CD14-positive monocyte (primary cell): ENCODE measurements around the gene RPS19. TPM values are rescaled to one million over a fixed set of nuclear protein-coding genes. Genes with fewer than 3 reads are reported as not detected.

Experiments
- DNase-seq, 3 donors: peaks; one replicate each; pipeline ENCODE4 v3.0.0-alpha.2; 2011 to 2022
- H2AFZ ChIP-seq: 2 replicates; pipeline ENCODE4 v1.6.0; 2012; ENCODE audit warnings: mild to moderate bottlenecking, low read depth, low read length, inconsistent platforms; ENCODE audit not compliant: insufficient read depth, poor library complexity, severe bottlenecking
- H3K27ac ChIP-seq, 2 donors: 1 replicate in 1 of 2; 2 replicates in 1 of 2; pipeline ENCODE4 v1.5.1; 2012 to 2013; ENCODE audit warnings: low read length in 2 of 2, control low read depth in 1 of 2, inconsistent platforms in 1 of 2, low read depth in 1 of 2, mild to moderate bottlenecking in 1 of 2
- H3K27me3 ChIP-seq, 2 donors: one replicate each; pipeline versions ENCODE4 v1.6.0 to v1.6.1; 2011 to 2013; ENCODE audit warnings: low read length in 2 of 2; ENCODE audit not compliant: control insufficient read depth in 2 of 2, insufficient read depth in 2 of 2
- H3K36me3 ChIP-seq, 2 donors: replicated peaks in 1 of 2; 1 replicate in 1 of 2; 2 replicates in 1 of 2; pipeline versions ENCODE4 v1.5.1 to v1.6.1; 2012 to 2013; ENCODE audit warnings: low read length in 2 of 2, control low read depth in 1 of 2, inconsistent platforms in 1 of 2, mild to moderate bottlenecking in 1 of 2; ENCODE audit not compliant: insufficient read depth in 2 of 2, control insufficient read depth in 1 of 2
- H3K4me1 ChIP-seq, 2 donors: 1 replicate in 1 of 2; 2 replicates in 1 of 2; pipeline versions ENCODE4 v1.5.1 to v1.6.1; 2012 to 2013; ENCODE audit warnings: low read length in 2 of 2, control low read depth in 1 of 2, inconsistent platforms in 1 of 2, mild to moderate bottlenecking in 1 of 2, moderate library complexity in 1 of 2; ENCODE audit not compliant: insufficient read depth in 2 of 2, control insufficient read depth in 1 of 2
- H3K4me2 ChIP-seq: replicated peaks from 2 replicates; pipeline ENCODE3; 2012; ENCODE audit warnings: low read length, moderate library complexity, mild to moderate bottlenecking; ENCODE audit not compliant: poor library complexity, severe bottlenecking; ENCODE audit errors: extremely low read depth
- H3K4me3 ChIP-seq, 3 experiments: fragments of 200-600 bp in 1 of 3; sonication (generic) in 1 of 3; replicated peaks in 1 of 3; 1 replicate in 2 of 3; 2 replicates in 1 of 3; pipeline ENCODE4 v1.5.1; 2011 to 2013; ENCODE audit warnings: low read length in 3 of 3, mild to moderate bottlenecking in 3 of 3, control low read depth in 2 of 3, low read depth in 2 of 3, inconsistent platforms in 1 of 3, moderate library complexity in 1 of 3
- H3K79me2 ChIP-seq: 2 replicates; pipeline ENCODE4 v1.6.0; 2012; ENCODE audit warnings: mild to moderate bottlenecking, control low read depth, inconsistent platforms, low read length, moderate library complexity; ENCODE audit not compliant: insufficient read depth
- H3K9ac ChIP-seq: 2 replicates; pipeline ENCODE4 v1.6.0; 2017; ENCODE audit warnings: low read length, mild to moderate bottlenecking; ENCODE audit not compliant: insufficient read depth, poor library complexity, severe bottlenecking
- H3K9me3 ChIP-seq, 2 donors: replicated peaks in 1 of 2; 1 replicate in 1 of 2; 2 replicates in 1 of 2; pipeline versions ENCODE4 v1.5.1 to v1.6.1; 2012 to 2013; ENCODE audit warnings: low read length in 2 of 2, control low read depth in 1 of 2; ENCODE audit not compliant: control insufficient read depth in 1 of 2, insufficient read depth in 1 of 2
- H4K20me1 ChIP-seq: 2 replicates; pipeline ENCODE4 v1.6.0; 2012; ENCODE audit warnings: mild to moderate bottlenecking, low read length, control low read depth, moderate library complexity; ENCODE audit not compliant: insufficient read depth
- H3K27ac Mint-ChIP-seq, 7 donors: one replicate each; pipeline ENCODE4 v1.8.0; 2020; ENCODE audit warnings: mild to moderate bottlenecking in 7 of 7, mixed read lengths in 7 of 7, moderate library complexity in 6 of 7, inconsistent platforms in 2 of 7
- H3K27me3 Mint-ChIP-seq, 3 donors: one replicate each; pipeline ENCODE4 v1.8.0; 2021 to 2022; ENCODE audit warnings: low read depth in 3 of 3, mild to moderate bottlenecking in 3 of 3, mixed read lengths in 3 of 3, moderate library complexity in 3 of 3, inconsistent platforms in 1 of 3
- H3K36me3 Mint-ChIP-seq, 2 donors: one replicate each; pipeline ENCODE4 v1.8.0; 2020; ENCODE audit warnings: mixed read lengths in 2 of 2, inconsistent platforms in 1 of 2, mild to moderate bottlenecking in 1 of 2
- H3K4me1 Mint-ChIP-seq: one replicate; pipeline ENCODE4 v1.8.0; 2020; ENCODE audit warnings: mild to moderate bottlenecking, mixed read lengths
- H3K4me3 Mint-ChIP-seq, 2 donors: one replicate each; pipeline ENCODE4 v1.8.0; 2020; ENCODE audit warnings: mild to moderate bottlenecking in 2 of 2, mixed read lengths in 2 of 2, moderate library complexity in 1 of 2
- H3K9me3 Mint-ChIP-seq, 7 donors: one replicate each; pipeline ENCODE4 v1.8.0; 2020 to 2022; ENCODE audit warnings: mixed read lengths in 7 of 7, mild to moderate bottlenecking in 6 of 7, moderate library complexity in 6 of 7, inconsistent platforms in 2 of 7
- WGBS: methylation state at CpG from one replicate; pipeline ENCODE4 v1.1.5; 2013; ENCODE audit warnings: missing lambda C conversion rate; ENCODE audit not compliant: insufficient coverage; 5-methylcytosine and 5-hydroxymethylcytosine counted together
- intact Hi-C, 2 donors: fragments of 100-400 bp; cut with micrococcal nuclease; formaldehyde crosslinking; loops; one replicate each; pipeline versions ENCODE4 v1.15.0 to v1.15.1; 2023
- polyA plus RNA-seq, 3 donors: library from polyadenylated mRNA; depleted of rRNA in 1 of 3; unstranded in 2 of 3; stranded (reverse) in 1 of 3; fragments of 300-500 nt in 2 of 3; fragments of >200 nt in 1 of 3; fragmentation: Illumina TruSeq in 2 of 3; gene quantifications; 1 replicate in 2 of 3; 2 replicates in 1 of 3; pipeline ENCODE4 v1.2.3, GENCODE V29; 2012 to 2021
- TF ChIP-seq, protein P1 (sequence below): fragments of 200-600 bp; IDR thresholded peaks from one replicate; pipeline ENCODE4 v1.8.0; 2022; ENCODE audit warnings: antibody characterized with exemption, mild to moderate bottlenecking

Gene RPS19
- polyA plus RNA-seq, 3 donors: 1,234 to 2,117 (median 1,424) TPM

DNA sequence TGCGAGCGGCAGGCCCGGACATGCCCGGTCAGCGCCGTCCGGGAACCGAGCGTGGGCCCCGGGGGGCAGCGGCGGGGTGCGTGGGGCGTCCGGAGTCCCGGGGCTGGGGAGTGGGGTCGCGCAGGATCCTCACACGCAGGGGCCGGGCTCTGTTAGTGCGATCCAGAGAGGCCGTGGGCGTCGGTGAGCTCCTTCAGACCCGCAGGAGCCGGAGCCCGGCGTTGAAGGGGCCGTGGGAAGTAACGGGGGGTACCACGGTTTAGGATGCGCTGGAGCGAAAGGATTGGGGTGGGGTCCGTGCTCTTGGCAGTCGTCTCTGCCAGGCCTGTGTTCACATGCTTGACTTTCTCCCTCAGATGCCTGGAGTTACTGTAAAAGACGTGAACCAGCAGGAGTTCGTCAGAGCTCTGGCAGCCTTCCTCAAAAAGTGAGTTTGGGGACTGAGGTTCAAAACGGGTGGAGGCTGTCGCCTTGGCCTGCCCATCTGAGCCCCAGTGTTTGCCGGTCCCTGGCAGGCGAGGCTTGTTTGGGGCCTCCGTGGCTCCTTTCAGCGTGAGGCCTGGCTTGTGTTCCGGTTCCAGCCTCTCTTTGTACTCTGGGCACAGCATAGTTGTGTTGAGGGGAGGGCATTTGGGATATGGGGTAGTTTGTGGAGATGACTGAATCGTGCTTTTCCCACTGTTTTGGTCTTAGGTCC, 512 bp downstream of the RPS19 start:
- 1% methylated on average over 42 of the region's 45 CpGs for WGBS
- intact Hi-C loops: loop anchor here (2.0 to 5.0 kb wide), 2 partner anchors 22 to 97 kb away; partner anchors contain the start of genes ARHGEF1 (in 2 of the 2) and RABAC1 (in 2 of the 2)
- Histone ChIP-seq H2AFZ (peak overlapping the region; percentile 88), H3K27ac (peak overlapping the region; percentile 34 to 90), H3K79me2 (peaks cover 58% of the 10 kb centered on the region), H3K4me1 (peaks cover 35 to 43% of the 10 kb centered on the region in 2 donors), H4K20me1 (peaks cover 52% of the 10 kb centered on the region), H3K9ac (peak overlapping the region; percentile 90), H3K9me3 (no peaks in the 10 kb centered on the region), H3K4me3 (peak overlapping the region; percentile 59 to 95 (median 68)), H3K4me2 (peak overlapping the region; percentile 98), H3K36me3 (peaks cover 38 to 46% of the 10 kb centered on the region in 2 donors), H3K27me3 (no peaks in the 10 kb centered on the region)
- H3K36me3 Mint-ChIP-seq: peaks cover 35 to 47% of the 10 kb centered on the region in 2 donors
- H3K27me3 Mint-ChIP-seq: peaks cover 0 to 3% (median 2%) of the 10 kb centered on the region in 3 donors
- no peaks in the 10 kb centered on the region for H3K9me3 Mint-ChIP-seq
- TF ChIP-seq, protein P1, sequence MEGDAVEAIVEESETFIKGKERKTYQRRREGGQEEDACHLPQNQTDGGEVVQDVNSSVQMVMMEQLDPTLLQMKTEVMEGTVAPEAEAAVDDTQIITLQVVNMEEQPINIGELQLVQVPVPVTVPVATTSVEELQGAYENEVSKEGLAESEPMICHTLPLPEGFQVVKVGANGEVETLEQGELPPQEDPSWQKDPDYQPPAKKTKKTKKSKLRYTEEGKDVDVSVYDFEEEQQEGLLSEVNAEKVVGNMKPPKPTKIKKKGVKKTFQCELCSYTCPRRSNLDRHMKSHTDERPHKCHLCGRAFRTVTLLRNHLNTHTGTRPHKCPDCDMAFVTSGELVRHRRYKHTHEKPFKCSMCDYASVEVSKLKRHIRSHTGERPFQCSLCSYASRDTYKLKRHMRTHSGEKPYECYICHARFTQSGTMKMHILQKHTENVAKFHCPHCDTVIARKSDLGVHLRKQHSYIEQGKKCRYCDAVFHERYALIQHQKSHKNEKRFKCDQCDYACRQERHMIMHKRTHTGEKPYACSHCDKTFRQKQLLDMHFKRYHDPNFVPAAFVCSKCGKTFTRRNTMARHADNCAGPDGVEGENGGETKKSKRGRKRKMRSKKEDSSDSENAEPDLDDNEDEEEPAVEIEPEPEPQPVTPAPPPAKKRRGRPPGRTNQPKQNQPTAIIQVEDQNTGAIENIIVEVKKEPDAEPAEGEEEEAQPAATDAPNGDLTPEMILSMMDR: no peak
- H3K4me3 Mint-ChIP-seq: peak overlapping the region; percentile 92 to 93
- peak in 1 of 3 donors; percentile 29 for DNase-seq
- peak overlapping the region; percentile 87 to 100 (median 91) for H3K27ac Mint-ChIP-seq
- H3K4me1 Mint-ChIP-seq: peaks cover 45% of the 10 kb centered on the region

DNA sequence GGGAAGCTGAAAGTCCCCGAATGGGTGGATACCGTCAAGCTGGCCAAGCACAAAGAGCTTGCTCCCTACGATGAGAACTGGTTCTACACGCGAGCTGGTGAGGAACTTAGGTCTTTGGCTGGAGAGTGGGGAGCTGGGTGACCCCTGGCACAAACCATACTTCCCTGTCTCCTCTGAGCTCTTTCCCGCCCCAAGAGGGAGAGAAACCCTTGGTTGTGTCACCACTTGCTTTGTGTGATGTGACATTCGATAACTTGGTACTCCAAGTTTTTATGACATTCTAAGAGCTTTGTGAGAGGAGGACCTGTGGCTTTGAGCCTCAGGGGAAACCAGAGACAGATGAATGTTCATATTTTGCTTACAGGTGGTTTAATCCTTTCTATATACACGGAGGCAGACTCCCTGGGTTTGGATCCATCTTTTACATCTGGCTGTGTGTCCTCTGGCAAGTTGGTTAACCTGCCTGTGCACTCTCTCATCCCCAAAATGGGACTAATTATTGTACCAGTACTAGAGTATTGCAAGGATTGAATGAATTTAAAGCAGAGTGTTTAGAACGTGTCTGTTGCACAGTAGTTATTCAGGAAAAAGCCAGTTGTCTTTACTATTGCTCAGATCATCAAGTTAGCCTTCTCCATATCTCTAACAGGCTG, 1.2 kb downstream of the RPS19 start:
- Mint-ChIP-seq H3K27ac (peak overlapping the region; percentile 87 to 100 (median 91)), H3K4me1 (peaks cover 46% of the 10 kb centered on the region), H3K4me3 (peak overlapping the region; percentile 92 to 93), H3K27me3 (peaks cover 0 to 3% (median 2%) of the 10 kb centered on the region in 3 donors), H3K36me3 (peaks cover 36 to 52% of the 10 kb centered on the region in 2 donors), H3K9me3 (no peaks in the 10 kb centered on the region)
- intact Hi-C loops: loop anchor here (2.0 to 5.0 kb wide), 2 partner anchors 22 to 96 kb away; partner anchors contain the start of genes ARHGEF1 (in 2 of the 2) and RABAC1 (in 2 of the 2)
- Histone ChIP-seq H3K4me3 (peak overlapping the region; percentile 59 to 95 (median 68)), H4K20me1 (peaks cover 57% of the 10 kb centered on the region), H3K9me3 (no peaks in the 10 kb centered on the region), H3K27me3 (no peaks in the 10 kb centered on the region), H3K9ac (peak overlapping the region; percentile 90), H3K4me1 (peaks cover 36 to 43% of the 10 kb centered on the region in 2 donors), H3K4me2 (peak overlapping the region; percentile 98), H3K79me2 (peaks cover 63% of the 10 kb centered on the region), H3K36me3 (peaks cover 38 to 50% of the 10 kb centered on the region in 2 donors), H2AFZ (peak overlapping the region; percentile 88), H3K27ac (peak overlapping the region in 1 of 2 donors; percentile 90)
- DNase-seq: peak in 1 of 3 donors; percentile 24
- TF ChIP-seq, protein P1: no peak
- 60% methylated on average over 1 of the region's 9 CpGs for WGBS
